Smooth muscle cell (in vitro differentiated cells): ENCODE results near the gene PGM1. TPM values are rescaled to one million over a fixed set of nuclear protein-coding genes. Genes with fewer than 3 reads are reported as not detected.

Experiments used
- DNase-seq: peaks from one replicate; lab custom pipeline; 2025; ENCODE audit not compliant: unreplicated experiment; lab: John Stamatoyannopoulos, UW
- H2AFZ ChIP-seq: fragments of 200-600 bp; sonication (generic); 2 replicates; pipeline ENCODE4 v1.6.0; 2016; ENCODE audit warnings: antibody characterized with exemption, low read depth, mild to moderate bottlenecking
- H3F3A ChIP-seq: fragments of 200-600 bp; sonication (generic); 2 replicates; pipeline ENCODE4 v1.6.0; 2017; ENCODE audit warnings: antibody characterized with exemption, low read depth
- H3K27ac ChIP-seq: fragments of 200-600 bp; sonication (generic); 2 replicates; pipeline ENCODE4 v1.5.1; 2016; ENCODE audit warnings: low read depth, mild to moderate bottlenecking
- H3K27me3 ChIP-seq: fragments of 200-600 bp; sonication (generic); 2 replicates; pipeline ENCODE4 v1.6.1; 2016; ENCODE audit warnings: low read depth, mild to moderate bottlenecking
- H3K36me3 ChIP-seq: fragments of 200-600 bp; sonication (generic); 2 replicates; pipeline ENCODE4 v1.5.1; 2016; ENCODE audit warnings: low read depth
- H3K4me1 ChIP-seq: fragments of 200-600 bp; sonication (generic); 2 replicates; pipeline ENCODE4 v1.5.1; 2016; ENCODE audit warnings: low read depth
- H3K4me2 ChIP-seq: fragments of 200-600 bp; sonication (generic); 2 replicates; pipeline ENCODE4 v1.6.0; 2016; ENCODE audit warnings: mild to moderate bottlenecking
- H3K4me3 ChIP-seq: fragments of 200-600 bp; sonication (generic); 2 replicates; pipeline ENCODE4 v1.5.1; 2016; ENCODE audit warnings: mild to moderate bottlenecking
- H3K79me2 ChIP-seq: fragments of 200-600 bp; sonication (generic); 2 replicates; pipeline ENCODE4 v1.6.0; 2016; ENCODE audit warnings: low read depth, mild to moderate bottlenecking
- H3K9ac ChIP-seq: fragments of 200-600 bp; sonication (generic); 2 replicates; pipeline ENCODE4 v1.6.0; 2016; ENCODE audit warnings: low read depth
- H3K9me3 ChIP-seq: fragments of 200-600 bp; sonication (generic); replicated peaks from 2 replicates; pipeline ENCODE4 v1.5.1; 2016; ENCODE audit warnings: low read depth
- H4K20me1 ChIP-seq: fragments of 200-600 bp; sonication (generic); 2 replicates; pipeline ENCODE4 v1.6.0; 2016; ENCODE audit warnings: low read depth
- CTCF ChIP-seq: fragments of 200-600 bp; sonication (generic); IDR thresholded peaks from 2 replicates; pipeline ENCODE4 v1.5.1; 2017; ENCODE audit warnings: borderline replicate concordance, mild to moderate bottlenecking, antibody characterized with exemption; ENCODE audit not compliant: insufficient read depth, poor library complexity, severe bottlenecking
- WGBS: methylation state at CpG from one replicate; pipeline ENCODE4 v1.1.7; 2016; ENCODE audit warnings: low lambda C conversion rate; 5-methylcytosine and 5-hydroxymethylcytosine counted together
- polyA plus RNA-seq: library from polyadenylated mRNA; unstranded; fragments of >200 nt; fragmentation: Nextera tagmentation; extraction: Ambion mirVana; gene quantifications from 2 replicates; pipeline ENCODE4 v1.2.1, GENCODE V29; 2016
- total RNA-seq: library from RNA; depleted of rRNA; stranded (reverse); fragments of >200 nt; gene quantifications from 2 replicates; pipeline ENCODE4 v1.2.3, GENCODE V29; 2014

PGM1 gene
- total and polyA plus RNA-seq, 2 experiments from 2014 or later, result 72.7 to 87.6 TPM

DNA sequence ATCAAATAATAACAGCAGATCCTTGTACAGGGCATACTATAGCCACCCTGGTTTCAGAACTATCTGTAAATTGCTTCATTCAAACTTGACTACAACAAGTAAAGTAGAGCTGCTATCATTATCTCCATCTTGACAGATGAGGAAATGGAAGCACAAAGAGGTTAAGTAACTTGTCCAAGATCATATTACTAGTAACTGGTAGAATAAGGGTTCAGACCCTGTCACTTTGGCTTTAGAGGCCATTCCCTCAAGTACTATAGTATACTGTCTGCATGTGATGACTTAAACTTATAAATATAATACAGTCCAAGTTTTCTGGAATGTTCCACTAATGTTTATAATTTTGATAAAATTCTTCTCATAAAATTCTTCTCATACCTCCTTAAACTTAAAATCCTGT, 24.8 kb downstream of the PGM1 start:
- Histone ChIP-seq H2AFZ (no peak overlapping the region), H3K9me3 (no peaks in the 10 kb centered on the region), H3K9ac (no peak overlapping the region), H3F3A (no peaks in the 10 kb centered on the region), H3K79me2 (peaks cover 9% of the 10 kb centered on the region), H3K4me2 (no peak overlapping the region), H3K4me3 (no peak overlapping the region), H3K27ac (no peak overlapping the region), H3K27me3 (no peaks in the 10 kb centered on the region), H4K20me1 (peaks cover 97% of the 10 kb centered on the region), H3K36me3 (no peaks in the 10 kb centered on the region), H3K4me1 (peaks cover 4% of the 10 kb centered on the region)
- no peak for DNase-seq
- no peak for TF ChIP-seq CTCF

GRCh38 chr1:63619558-63619957, 26.3 kb downstream of the PGM1 start:
- Histone ChIP-seq H3K4me3 (no peak overlapping the region), H3K27me3 (no peaks in the 10 kb centered on the region), H3K4me1 (peaks cover 13% of the 10 kb centered on the region), H3K36me3 (no peaks in the 10 kb centered on the region), H4K20me1 (peaks cover 99% of the 10 kb centered on the region), H2AFZ (no peak overlapping the region), H3K79me2 (peaks cover 9% of the 10 kb centered on the region), H3F3A (no peaks in the 10 kb centered on the region), H3K4me2 (no peak overlapping the region), H3K9me3 (no peaks in the 10 kb centered on the region), H3K27ac (no peak overlapping the region), H3K9ac (no peak overlapping the region)
- no peak for TF ChIP-seq CTCF
- no peak for DNase-seq
- whole genome bisulfite sequencing, result 94% methylated on average over 4 of the region's 4 CpGs

DNA sequence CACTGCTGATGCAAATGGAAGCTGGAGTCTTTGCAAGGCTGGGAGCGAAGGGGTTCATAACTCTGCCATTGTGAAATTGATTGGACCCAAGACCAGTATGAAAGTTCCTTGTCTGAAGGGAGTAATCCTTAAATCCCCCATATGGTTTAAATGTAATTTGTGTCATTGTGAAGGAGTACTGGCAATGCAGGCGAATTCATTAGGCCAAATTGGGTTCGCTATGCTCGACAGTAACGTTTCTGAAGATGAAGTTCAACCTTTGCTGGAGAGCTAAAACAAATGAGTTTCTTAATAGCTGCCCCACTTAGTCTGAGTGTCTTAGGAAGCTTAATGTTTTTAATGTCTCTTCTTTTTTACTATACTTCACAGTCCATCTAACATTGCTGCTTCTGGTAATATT, 27.5 kb downstream of the PGM1 start:
- WGBS, result 91% methylated on average over 5 of the region's 5 CpGs
- DNase-seq, result no peak
- no peaks in the 10 kb centered on the region for H3K9me3 ChIP-seq

More for the DNA sequence above, 27.5 kb downstream of the PGM1 start:
- Histone ChIP-seq H4K20me1 (peaks cover 99% of the 10 kb centered on the region), H3K27me3 (no peaks in the 10 kb centered on the region), H3K4me1 (peaks cover 22% of the 10 kb centered on the region), H3K36me3 (no peaks in the 10 kb centered on the region), H3K27ac (no peak overlapping the region), H3K4me3 (no peak overlapping the region), H2AFZ (no peak overlapping the region), H3F3A (no peaks in the 10 kb centered on the region), H3K9ac (no peak overlapping the region), H3K79me2 (peaks cover 9% of the 10 kb centered on the region), H3K4me2 (no peak overlapping the region)
- TF ChIP-seq CTCF, result no peak
